Esophagus squamous epithelium (tissue), 4 donors: ENCODE measurements around the gene NXNL2.

Experiments used
- POLR2A ChIP-seq, 4 donors: fragments of 450-650 bp; IDR thresholded peaks; one replicate each; pipeline ENCODE4 v1.6.1; 2017; ENCODE audit warnings: antibody characterized with exemption in 4 of 4, mild to moderate bottlenecking in 4 of 4, moderate library complexity in 3 of 4
- TF ChIP-seq, protein P1 (sequence below), 6 experiments: fragments of 450-650 bp in 4 of 6; fragments of 200-600 bp in 2 of 6; sonication (generic) in 2 of 6; IDR thresholded peaks; one replicate each; pipeline ENCODE4 v1.5.1; 2016 to 2019; ENCODE audit warnings: antibody characterized with exemption in 6 of 6, mild to moderate bottlenecking in 4 of 6, moderate library complexity in 4 of 6

DNA sequence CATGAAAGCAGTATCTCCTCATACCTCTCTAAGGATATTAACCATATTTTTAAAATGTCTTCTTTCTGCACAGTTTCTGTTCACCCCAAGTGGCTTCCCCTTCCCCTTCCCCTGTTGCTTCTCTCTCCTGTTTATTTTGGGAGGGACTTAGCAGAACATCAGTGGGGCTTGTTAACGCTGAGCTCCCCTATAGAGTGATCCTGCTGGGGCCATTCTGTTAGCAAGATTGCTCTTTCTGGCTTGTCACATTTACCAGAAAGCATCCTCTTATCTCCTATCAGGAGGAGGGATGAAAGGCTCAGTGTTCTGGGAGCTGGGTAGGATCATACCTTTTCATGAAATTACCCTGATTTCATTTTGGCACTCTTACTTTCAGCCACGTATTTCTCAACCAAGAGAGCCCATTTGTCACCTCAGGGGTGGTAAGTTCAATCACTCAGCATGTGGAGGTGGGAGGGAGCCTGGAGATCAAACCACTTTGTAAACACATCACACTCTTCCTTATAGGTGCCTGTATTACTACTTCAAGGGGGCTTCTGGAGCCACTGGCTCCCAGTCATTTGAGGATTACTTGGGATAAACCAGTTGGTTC, 16.7 kb downstream of the NXNL2 start:
- no peak for TF ChIP-seq POLR2A (IDR thresholded peaks at IDR 0.05)
- TF ChIP-seq, protein P1, sequence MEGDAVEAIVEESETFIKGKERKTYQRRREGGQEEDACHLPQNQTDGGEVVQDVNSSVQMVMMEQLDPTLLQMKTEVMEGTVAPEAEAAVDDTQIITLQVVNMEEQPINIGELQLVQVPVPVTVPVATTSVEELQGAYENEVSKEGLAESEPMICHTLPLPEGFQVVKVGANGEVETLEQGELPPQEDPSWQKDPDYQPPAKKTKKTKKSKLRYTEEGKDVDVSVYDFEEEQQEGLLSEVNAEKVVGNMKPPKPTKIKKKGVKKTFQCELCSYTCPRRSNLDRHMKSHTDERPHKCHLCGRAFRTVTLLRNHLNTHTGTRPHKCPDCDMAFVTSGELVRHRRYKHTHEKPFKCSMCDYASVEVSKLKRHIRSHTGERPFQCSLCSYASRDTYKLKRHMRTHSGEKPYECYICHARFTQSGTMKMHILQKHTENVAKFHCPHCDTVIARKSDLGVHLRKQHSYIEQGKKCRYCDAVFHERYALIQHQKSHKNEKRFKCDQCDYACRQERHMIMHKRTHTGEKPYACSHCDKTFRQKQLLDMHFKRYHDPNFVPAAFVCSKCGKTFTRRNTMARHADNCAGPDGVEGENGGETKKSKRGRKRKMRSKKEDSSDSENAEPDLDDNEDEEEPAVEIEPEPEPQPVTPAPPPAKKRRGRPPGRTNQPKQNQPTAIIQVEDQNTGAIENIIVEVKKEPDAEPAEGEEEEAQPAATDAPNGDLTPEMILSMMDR (IDR thresholded peaks at IDR 0.05): no peak
